ENCODE data around the gene CCDC200. TPM values are rescaled to one million over a fixed set of nuclear protein-coding genes. Genes with fewer than 3 reads are reported as not detected.
A peak's percentile ranks its signal among the peaks of the same experiment; 100 is the strongest.
"Not testable (repeated sequence)": the region's sequence is repeated elsewhere in the genome, so short reads cannot be mapped to it uniquely, and the experiment has no call there.

Gene CCDC200
- total RNA-seq, 1 experiment from 2014 or later: not detected

- H3K9me3 ChIP-seq (ENCODE audit: control insufficient read depth in 1 of 2, insufficient read depth in 1 of 2, low read depth in 1 of 2, low read length in 2 of 2); POLR2A ChIA-PET; H3K79me2 ChIP-seq (ENCODE audit: insufficient read depth, low read length); DNase-seq (ENCODE audit: low read depth, low spot score); CTCF ChIA-PET; H3K27ac ChIP-seq (ENCODE audit: low read depth, low read length); H3K4me3 ChIP-seq (replicated peaks in 1 of 2; ENCODE audit: low read depth in 1 of 2, low read length in 2 of 2); H3K36me3 ChIP-seq (ENCODE audit: control insufficient read depth in 1 of 2, insufficient read depth in 2 of 2, low read length in 2 of 2); H3K4me1 ChIP-seq (ENCODE audit: control insufficient read depth in 1 of 2, insufficient read depth in 2 of 2, low read length in 2 of 2); H3K9ac ChIP-seq (ENCODE audit: low read length); H3K4me2 ChIP-seq (ENCODE audit: low read length); H2AFZ ChIP-seq (ENCODE audit: low read depth, low read length, poor library complexity, severe bottlenecking); H4K20me1 ChIP-seq (ENCODE audit: insufficient read depth); H3K27me3 ChIP-seq (ENCODE audit: insufficient read depth, low read length); H3K9me2 ChIP-seq (ENCODE audit: insufficient read depth); BruUV-seq (replicated peaks); ATAC-seq; intact Hi-C loops (cut with micrococcal nuclease); RAD21 ChIA-PET (ENCODE audit: low non-redundant PET in 1 of 2, low total read pairs in 2 of 2, uncharacterized antibody in 2 of 2, unreplicated experiment in 2 of 2): not testable (repeated sequence)
These were observed 18.0 kb upstream of the CCDC200 start for GRCh38 chr17:43246456-43246855.

GRCh38 chr17:43240596-43241352 is 12.4 kb upstream of the CCDC200 start:
- H3K9ac ChIP-seq (ENCODE audit: low read length); H3K4me3 ChIP-seq (replicated peaks in 1 of 2; ENCODE audit: low read depth in 1 of 2, low read length in 2 of 2); H3K79me2 ChIP-seq (ENCODE audit: insufficient read depth, low read length); H3K36me3 ChIP-seq (ENCODE audit: control insufficient read depth in 1 of 2, insufficient read depth in 2 of 2, low read length in 2 of 2); intact Hi-C loops (cut with micrococcal nuclease); H3K27me3 ChIP-seq (ENCODE audit: insufficient read depth, low read length); H3K4me1 ChIP-seq (ENCODE audit: control insufficient read depth in 1 of 2, insufficient read depth in 2 of 2, low read length in 2 of 2); RAD21 ChIA-PET (ENCODE audit: low non-redundant PET in 1 of 2, low total read pairs in 2 of 2, uncharacterized antibody in 2 of 2, unreplicated experiment in 2 of 2); H3K9me3 ChIP-seq (ENCODE audit: control insufficient read depth in 1 of 2, insufficient read depth in 1 of 2, low read depth in 1 of 2, low read length in 2 of 2); H3K4me2 ChIP-seq (ENCODE audit: low read length); BruUV-seq (replicated peaks); H3K9me2 ChIP-seq (ENCODE audit: insufficient read depth); POLR2A ChIA-PET; DNase-seq (ENCODE audit: low read depth, low spot score); CTCF ChIA-PET; H2AFZ ChIP-seq (ENCODE audit: low read depth, low read length, poor library complexity, severe bottlenecking); H4K20me1 ChIP-seq (ENCODE audit: insufficient read depth); H3K27ac ChIP-seq (ENCODE audit: low read depth, low read length): not testable (repeated sequence)
- peak; percentile 75 for ATAC-seq

- intact Hi-C loops (cut with micrococcal nuclease); CTCF ChIA-PET; H3K9me3 ChIP-seq (ENCODE audit: control insufficient read depth in 1 of 2, insufficient read depth in 1 of 2, low read depth in 1 of 2, low read length in 2 of 2); POLR2A ChIA-PET; H3K36me3 ChIP-seq (ENCODE audit: control insufficient read depth in 1 of 2, insufficient read depth in 2 of 2, low read length in 2 of 2); H3K9me2 ChIP-seq (ENCODE audit: insufficient read depth); DNase-seq (ENCODE audit: low read depth, low spot score); H3K27me3 ChIP-seq (ENCODE audit: insufficient read depth, low read length); H2AFZ ChIP-seq (ENCODE audit: low read depth, low read length, poor library complexity, severe bottlenecking); H3K9ac ChIP-seq (ENCODE audit: low read length); H3K4me2 ChIP-seq (ENCODE audit: low read length); H3K4me1 ChIP-seq (ENCODE audit: control insufficient read depth in 1 of 2, insufficient read depth in 2 of 2, low read length in 2 of 2); RAD21 ChIA-PET (ENCODE audit: low non-redundant PET in 1 of 2, low total read pairs in 2 of 2, uncharacterized antibody in 2 of 2, unreplicated experiment in 2 of 2); H4K20me1 ChIP-seq (ENCODE audit: insufficient read depth); H3K4me3 ChIP-seq (replicated peaks in 1 of 2; ENCODE audit: low read depth in 1 of 2, low read length in 2 of 2); BruUV-seq (replicated peaks); H3K79me2 ChIP-seq (ENCODE audit: insufficient read depth, low read length); H3K27ac ChIP-seq (ENCODE audit: low read depth, low read length): not testable (repeated sequence)
- ATAC-seq: peak; percentile 76
These were observed 11.2 kb upstream of the CCDC200 start for GRCh38 chr17:43239597-43239996.

GRCh38 chr17:43233877-43234276 is 5.5 kb upstream of the CCDC200 start, which contains the start of gene RNU2-1:
Gene RNU2-1, minus strand, starts transcription at chr17:43233977.
- H3K4me2 ChIP-seq (ENCODE audit: low read length); H2AFZ ChIP-seq (ENCODE audit: low read depth, low read length, poor library complexity, severe bottlenecking); H3K9ac ChIP-seq (ENCODE audit: low read length); DNase-seq (ENCODE audit: low read depth, low spot score); H3K4me3 ChIP-seq (replicated peaks in 1 of 2; ENCODE audit: low read depth in 1 of 2, low read length in 2 of 2); RAD21 ChIA-PET (ENCODE audit: low non-redundant PET in 1 of 2, low total read pairs in 2 of 2, uncharacterized antibody in 2 of 2, unreplicated experiment in 2 of 2); CTCF ChIA-PET; ATAC-seq; H3K27ac ChIP-seq (ENCODE audit: low read depth, low read length); intact Hi-C loops (cut with micrococcal nuclease); H3K9me2 ChIP-seq (ENCODE audit: insufficient read depth); H3K27me3 ChIP-seq (ENCODE audit: insufficient read depth, low read length); BruUV-seq (replicated peaks); H3K79me2 ChIP-seq (ENCODE audit: insufficient read depth, low read length); H3K4me1 ChIP-seq (ENCODE audit: control insufficient read depth in 1 of 2, insufficient read depth in 2 of 2, low read length in 2 of 2); H3K36me3 ChIP-seq (ENCODE audit: control insufficient read depth in 1 of 2, insufficient read depth in 2 of 2, low read length in 2 of 2); H3K9me3 ChIP-seq (ENCODE audit: control insufficient read depth in 1 of 2, insufficient read depth in 1 of 2, low read depth in 1 of 2, low read length in 2 of 2); H4K20me1 ChIP-seq (ENCODE audit: insufficient read depth); POLR2A ChIA-PET: not testable (repeated sequence)
